K562 (cell line): ENCODE results near the gene PLOD1. TPM values are rescaled to one million over a fixed set of nuclear protein-coding genes. Genes with fewer than 3 reads are reported as not detected.

Experiments used
- ATAC-seq: fragments of 200-7000 bp; cut with Tn5 transposase; 3 replicates; pipeline ENCODE4 v1.9.1; 2020; ENCODE audit warnings: moderate library complexity
- BruUV-seq: library from RNA; stranded (reverse); fragments of 400-500 nt; replicated peaks from 2 replicates; lab custom pipeline; 2021; lab: Mats Ljungman, UMichigan
- CTCF ChIA-PET: fragments of 300-600 bp; formaldehyde crosslinking; extraction: SDS; loops from one replicate; lab custom pipeline; 2021; ENCODE audit warnings: low intra/inter-chr PET ratio; lab: Yijun Ruan, JAX
- POLR2A ChIA-PET: fragments of 300-600, 350-650 bp; sonication (Branson Sonifier 250); formaldehyde crosslinking; extraction: SDS; loops from one replicate; lab custom pipeline; 2021; ENCODE audit warnings: antibody characterized with exemption, inconsistent platforms; lab: Yijun Ruan, JAX
- DNase-seq, 4 experiments: peaks; one replicate each; pipeline versions ENCODE4 v3.0.0 to v3.0.0-alpha.2; 2011 to 2018; ENCODE audit warnings: low spot score in 3 of 4, mixed read lengths in 3 of 4; ENCODE audit errors: extremely low read depth in 1 of 4
- FAIRE-seq: peaks from 2 replicates; lab custom pipeline; 2011; peaks lifted over from hg19 to GRCh38; lab: Jason Lieb, UNC
- H2AFZ ChIP-seq: 2 replicates; pipeline ENCODE4 v1.6.0; 2011; ENCODE audit warnings: low read depth, low read length, control low read depth, inconsistent platforms
- H3K27ac ChIP-seq: fragments of 200-600 bp; 3 replicates; pipeline ENCODE4 v1.8.0; 2011; ENCODE audit warnings: low read depth, mild to moderate bottlenecking, control low read depth, inconsistent platforms, low read length, moderate library complexity, mixed read lengths; ENCODE audit errors: extremely low read depth
- H3K27me3 ChIP-seq, 2 experiments: fragments of 300-600 bp in 1 of 2; 2 replicates in 1 of 2; 3 replicates in 1 of 2; pipeline versions ENCODE4 v1.6.0 to v1.8.0; 2011; ENCODE audit warnings: inconsistent platforms in 2 of 2, low read length in 2 of 2, mild to moderate bottlenecking in 1 of 2, mixed read lengths in 1 of 2, moderate library complexity in 1 of 2; ENCODE audit not compliant: control insufficient read depth in 2 of 2, insufficient read depth in 2 of 2
- H3K36me3 ChIP-seq: fragments of 300-600 bp; 3 replicates; pipeline ENCODE4 v1.8.0; 2011; ENCODE audit warnings: mild to moderate bottlenecking, low read length, inconsistent platforms; ENCODE audit not compliant: control insufficient read depth, insufficient read depth
- H3K4me1 ChIP-seq, 2 experiments: fragments of 200-600 bp in 1 of 2; replicated peaks in 1 of 2; 2 replicates in 1 of 2; 3 replicates in 1 of 2; pipeline versions ENCODE4 v1.5.1 to v1.8.0; 2011; ENCODE audit warnings: inconsistent platforms in 2 of 2, low read length in 2 of 2, mild to moderate bottlenecking in 1 of 2, mixed read lengths in 1 of 2, moderate library complexity in 1 of 2; ENCODE audit not compliant: control insufficient read depth in 2 of 2, insufficient read depth in 2 of 2
- H3K4me2 ChIP-seq: 2 replicates; pipeline ENCODE4 v1.6.1; 2011; ENCODE audit warnings: low read length, control low read depth, inconsistent platforms, mixed read lengths; ENCODE audit not compliant: insufficient read depth
- H3K4me3 ChIP-seq: fragments of 200-600 bp; sonication (generic), shearing (Covaris generic); 2 replicates; pipeline ENCODE4 v1.5.1; 2016; ENCODE audit warnings: control low read depth, inconsistent platforms
- H3K79me2 ChIP-seq: fragments of 200-600 bp; 3 replicates; pipeline ENCODE4 v1.8.0; 2011; ENCODE audit warnings: low read length, inconsistent platforms; ENCODE audit not compliant: control insufficient read depth, insufficient read depth
- H3K9ac ChIP-seq, 2 experiments: 2 replicates each; pipeline versions ENCODE4 v1.6.0 to v1.6.1; 2011; ENCODE audit warnings: low read depth in 2 of 2, low read length in 2 of 2, control low read depth in 1 of 2, inconsistent platforms in 1 of 2, mild to moderate bottlenecking in 1 of 2, mixed read lengths in 1 of 2; ENCODE audit not compliant: insufficient read depth in 1 of 2
- H3K9me1 ChIP-seq: one replicate; pipeline ENCODE4 v1.6.0; 2011; ENCODE audit warnings: inconsistent platforms, mild to moderate bottlenecking, low read length, moderate library complexity; ENCODE audit not compliant: control insufficient read depth, insufficient read depth
- H3K9me3 ChIP-seq: replicated peaks from 2 replicates; pipeline ENCODE4 v1.5.1; 2011; ENCODE audit warnings: low read depth, low read length, inconsistent platforms; ENCODE audit not compliant: control insufficient read depth, insufficient read depth
- H4K20me1 ChIP-seq: replicated peaks from 2 replicates; pipeline ENCODE4 v1.6.1; 2011; ENCODE audit warnings: low read length, inconsistent platforms, mixed read lengths; ENCODE audit not compliant: control insufficient read depth, insufficient read depth
- CEBPB ChIP-seq: fragments of 450-650 bp; IDR thresholded peaks from 2 replicates; pipeline ENCODE4 v1.6.1; 2016; ENCODE audit warnings: missing genetic modification characterization, missing compliant biosample characterization
- DPF2 ChIP-seq: fragments of 450-650 bp; IDR thresholded peaks from 2 replicates; pipeline ENCODE4 v1.6.1; 2016
- ETV1 ChIP-seq: fragments of 450-650 bp; conservative IDR thresholded peaks from 2 replicates; pipeline ENCODE4 v1.6.1; 2016; ENCODE audit warnings: missing genetic modification characterization, control low read depth, low read depth, missing compliant biosample characterization
- GMEB1 ChIP-seq: fragments of 250-450 bp; sonication (Bioruptor Pico); IDR thresholded peaks from 2 replicates; pipeline ENCODE4 v1.4.0; 2020; ENCODE audit warnings: mild to moderate bottlenecking
- HDAC6 ChIP-seq: IDR thresholded peaks from 2 replicates; pipeline ENCODE4 v1.6.1; 2012; ENCODE audit warnings: low read depth, mild to moderate bottlenecking, control low read depth, inconsistent platforms, low read length, moderate library complexity
- KDM1A ChIP-seq, 2 experiments: fragments of 450-650 bp; IDR thresholded peaks; 2 replicates each; pipeline ENCODE4 v1.6.1; 2016; ENCODE audit warnings: mild to moderate bottlenecking in 2 of 2
- NEUROD1 ChIP-seq: fragments of 150-350 bp; IDR thresholded peaks from 2 replicates; pipeline ENCODE4 v1.6.1; 2014; ENCODE audit warnings: borderline replicate concordance, low read length, low read depth; ENCODE audit not compliant: partially characterized antibody
- PHB ChIP-seq: fragments of 250-450 bp; sonication (Bioruptor Pico); IDR thresholded peaks from 2 replicates; pipeline ENCODE4 v1.5.0; 2021
- ZNF384 ChIP-seq: IDR thresholded peaks from 2 replicates; pipeline ENCODE4 v1.6.1; 2012; ENCODE audit warnings: low read depth, low read length, improper control_type of control experiment
- ZNF57 ChIP-seq: fragments of 450-650 bp; formaldehyde crosslinking; IDR thresholded peaks from 2 replicates; pipeline ENCODE4 v1.4.0; 2020; ENCODE audit warnings: mild to moderate bottlenecking, moderate library complexity
- ZNF583 ChIP-seq: fragments of 250-450 bp; sonication (Bioruptor Pico); IDR thresholded peaks from 2 replicates; pipeline ENCODE4 v1.4.0; 2020
- WGBS: fragments of 100-300 bp; shearing (Covaris generic); methylation state at CpG from one replicate; pipeline ENCODE4 v1.1.6; 2016; ENCODE audit warnings: low coverage, mixed read lengths; ENCODE audit not compliant: insufficient coverage; ENCODE audit errors: missing lambda C conversion rate; 5-methylcytosine and 5-hydroxymethylcytosine counted together
- in situ Hi-C: fragments of 300-500 bp; cut with MboI; formaldehyde crosslinking; loops from 4 replicates; pipeline ENCODE4 v1.15.0; 2018; ENCODE audit warnings: inconsistent platforms, mixed read lengths
- intact Hi-C: fragments of 100-400 bp; cut with micrococcal nuclease; formaldehyde crosslinking; loops from 2 replicates; pipeline ENCODE4 v1.14.2; 2022
- polyA plus RNA-seq, 8 experiments: library from polyadenylated mRNA; depleted of rRNA in 4 of 8; stranded (reverse) in 5 of 8; unstranded in 3 of 8; fragments of >200 nt; fragmentation: Nextera tagmentation in 2 of 8; fragmentation: Illumina TruSeq in 1 of 8; extraction: Ambion mirVana in 2 of 8; extraction: Trizol in 1 of 8; gene quantifications; 2 replicates each; pipeline versions ENCODE4 v1.2.1 to v1.2.3, GENCODE V29; 2011 to 2014; ENCODE audit warnings: inconsistent platforms in 1 of 8, missing spikeins in 1 of 8
- total RNA-seq, 7 experiments: library from RNA; depleted of rRNA in 6 of 7; stranded (reverse); fragments of >200 nt in 6 of 7; fragmentation: Illumina TruSeq in 2 of 7; extraction: Trizol in 2 of 7; gene quantifications; 2 replicates each; pipeline versions ENCODE4 v1.2.1 to v1.2.3, GENCODE V29; 2011 to 2021; ENCODE audit warnings: low replicate concordance in 1 of 7
- TF ChIP-seq, protein P1 (sequence below), 2 experiments: fragments of 450-650 bp; conservative IDR thresholded peaks; 2 replicates each; pipeline ENCODE4 v1.6.1; 2017; ENCODE audit warnings: mild to moderate bottlenecking in 2 of 2, moderate library complexity in 2 of 2
- TF ChIP-seq, protein P2 (sequence below), 2 experiments: fragments of 450-650 bp; IDR thresholded peaks; 2 replicates each; pipeline ENCODE4 v1.6.1; 2018; ENCODE audit warnings: mild to moderate bottlenecking in 2 of 2, low read depth in 1 of 2; ENCODE audit not compliant: partially characterized antibody in 2 of 2

Gene PLOD1
- total and polyA plus RNA-seq, 9 of the 15 experiments (the other 6 are each of a cell fraction or from before 2014, with no cell fraction given) = 16.6 to 90.8 (median 52.7) TPM

DNA sequence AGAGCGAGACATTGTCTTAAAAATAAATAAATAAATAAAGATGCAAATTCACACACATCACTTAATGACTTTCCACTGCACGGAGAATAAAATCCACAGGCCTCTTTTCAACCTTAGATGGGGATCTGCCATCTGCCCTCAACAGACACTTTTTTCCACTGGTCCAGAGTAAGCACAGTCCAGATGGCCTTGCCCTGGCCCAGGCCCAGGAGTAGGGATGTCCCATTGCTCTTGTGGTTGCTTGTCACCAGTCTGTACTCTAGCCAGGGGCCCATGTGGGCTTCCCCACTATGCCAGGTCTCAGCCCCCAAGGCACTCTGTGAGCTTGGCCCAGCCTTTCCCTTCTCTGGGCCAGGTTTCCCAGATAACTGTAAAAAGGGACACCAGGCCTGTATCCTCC lies 17.4 kb downstream of the PLOD1 start:
- Histone ChIP-seq H4K20me1 (no peaks in the 10 kb centered on the region), H3K27me3 (no peaks in the 10 kb centered on the region), H3K27ac (no peak overlapping the region), H3K36me3 (peaks cover 79% of the 10 kb centered on the region), H3K9ac (no peak overlapping the region), H3K4me1 (peaks cover 7 to 11% of the 10 kb centered on the region in 2 experiments; a peak in 4 of 5 replicates), H3K4me2 (no peak overlapping the region), H3K79me2 (no peaks in the 10 kb centered on the region; the same call in 2 of the 3 replicates), H2AFZ (no peak overlapping the region), H3K9me1 (no peaks in the 10 kb centered on the region), H3K4me3 (no peak overlapping the region), H3K9me3 (peaks cover 8% of the 10 kb centered on the region)
- DNase-seq = no peak
- FAIRE-seq = no peak
- in situ Hi-C loops (no loop called here), intact Hi-C loops (no loop called here)
- CTCF ChIA-PET = no interaction called here
- no peak for ATAC-seq
- BruUV-seq = no TSS peak
- WGBS = 89% methylated on average over 2 of the region's 2 CpGs
- TF ChIP-seq, protein P1, sequence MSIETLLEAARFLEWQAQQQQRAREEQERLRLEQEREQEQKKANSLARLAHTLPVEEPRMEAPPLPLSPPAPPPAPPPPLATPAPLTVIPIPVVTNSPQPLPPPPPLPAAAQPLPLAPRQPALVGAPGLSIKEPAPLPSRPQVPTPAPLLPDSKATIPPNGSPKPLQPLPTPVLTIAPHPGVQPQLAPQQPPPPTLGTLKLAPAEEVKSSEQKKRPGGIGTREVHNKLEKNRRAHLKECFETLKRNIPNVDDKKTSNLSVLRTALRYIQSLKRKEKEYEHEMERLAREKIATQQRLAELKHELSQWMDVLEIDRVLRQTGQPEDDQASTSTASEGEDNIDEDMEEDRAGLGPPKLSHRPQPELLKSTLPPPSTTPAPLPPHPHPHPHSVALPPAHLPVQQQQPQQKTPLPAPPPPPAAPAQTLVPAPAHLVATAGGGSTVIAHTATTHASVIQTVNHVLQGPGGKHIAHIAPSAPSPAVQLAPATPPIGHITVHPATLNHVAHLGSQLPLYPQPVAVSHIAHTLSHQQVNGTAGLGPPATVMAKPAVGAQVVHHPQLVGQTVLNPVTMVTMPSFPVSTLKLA (conservative IDR thresholded peaks at IDR 0.05) = no peak
- TF ChIP-seq ZNF57 (CRISPR knock-in tag) (no peak), ETV1 (tag) (no peak), ZNF583 (no peak), HDAC6 (no peak), ZNF384 (no peak), KDM1A (IDR thresholded peaks at IDR 0.05) (no peak), GMEB1 (no peak), CEBPB (no peak), NEUROD1 (no peak), DPF2 (no peak), PHB (CRISPR knock-in tag) (no peak)
- TF ChIP-seq, protein P2, sequence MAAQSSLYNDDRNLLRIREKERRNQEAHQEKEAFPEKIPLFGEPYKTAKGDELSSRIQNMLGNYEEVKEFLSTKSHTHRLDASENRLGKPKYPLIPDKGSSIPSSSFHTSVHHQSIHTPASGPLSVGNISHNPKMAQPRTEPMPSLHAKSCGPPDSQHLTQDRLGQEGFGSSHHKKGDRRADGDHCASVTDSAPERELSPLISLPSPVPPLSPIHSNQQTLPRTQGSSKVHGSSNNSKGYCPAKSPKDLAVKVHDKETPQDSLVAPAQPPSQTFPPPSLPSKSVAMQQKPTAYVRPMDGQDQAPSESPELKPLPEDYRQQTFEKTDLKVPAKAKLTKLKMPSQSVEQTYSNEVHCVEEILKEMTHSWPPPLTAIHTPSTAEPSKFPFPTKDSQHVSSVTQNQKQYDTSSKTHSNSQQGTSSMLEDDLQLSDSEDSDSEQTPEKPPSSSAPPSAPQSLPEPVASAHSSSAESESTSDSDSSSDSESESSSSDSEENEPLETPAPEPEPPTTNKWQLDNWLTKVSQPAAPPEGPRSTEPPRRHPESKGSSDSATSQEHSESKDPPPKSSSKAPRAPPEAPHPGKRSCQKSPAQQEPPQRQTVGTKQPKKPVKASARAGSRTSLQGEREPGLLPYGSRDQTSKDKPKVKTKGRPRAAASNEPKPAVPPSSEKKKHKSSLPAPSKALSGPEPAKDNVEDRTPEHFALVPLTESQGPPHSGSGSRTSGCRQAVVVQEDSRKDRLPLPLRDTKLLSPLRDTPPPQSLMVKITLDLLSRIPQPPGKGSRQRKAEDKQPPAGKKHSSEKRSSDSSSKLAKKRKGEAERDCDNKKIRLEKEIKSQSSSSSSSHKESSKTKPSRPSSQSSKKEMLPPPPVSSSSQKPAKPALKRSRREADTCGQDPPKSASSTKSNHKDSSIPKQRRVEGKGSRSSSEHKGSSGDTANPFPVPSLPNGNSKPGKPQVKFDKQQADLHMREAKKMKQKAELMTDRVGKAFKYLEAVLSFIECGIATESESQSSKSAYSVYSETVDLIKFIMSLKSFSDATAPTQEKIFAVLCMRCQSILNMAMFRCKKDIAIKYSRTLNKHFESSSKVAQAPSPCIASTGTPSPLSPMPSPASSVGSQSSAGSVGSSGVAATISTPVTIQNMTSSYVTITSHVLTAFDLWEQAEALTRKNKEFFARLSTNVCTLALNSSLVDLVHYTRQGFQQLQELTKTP (IDR thresholded peaks at IDR 0.05; ENCODE audit: low read depth in 1 of 2, partially characterized antibody in 2 of 2) = no peak
- POLR2A ChIA-PET = interaction anchor here (0.6 to 15.9 kb wide), 4 partner anchors 11 to 48 kb away, joined by 3 to 112 read pairs (median 5); no protein-coding TSS in a partner anchor
